WI38 (cell line): Measurements from ENCODE around the gene DCC.

Source experiments
- H3K4me3 ChIP-seq: 2 replicates; pipeline ENCODE4 v1.5.1; 2011; ENCODE audit warnings: low read depth, mild to moderate bottlenecking, control low read depth, low read length
- CTCF ChIP-seq: IDR thresholded peaks from 2 replicates; pipeline ENCODE4 v1.5.1; 2012; ENCODE audit warnings: low read depth, mild to moderate bottlenecking, control low read depth, low read length

Gene DCC

GRCh38 chr18:52694804-52695203 lies 354.8 kb downstream of the DCC start:
- TF ChIP-seq CTCF: no peak
- H3K4me3 ChIP-seq: no peak overlapping the region

- TF ChIP-seq CTCF: no peak
- no peak overlapping the region for H3K4me3 ChIP-seq
Measured at GRCh38 chr18:52700116-52700515, 360.1 kb downstream of the DCC start.

DNA sequence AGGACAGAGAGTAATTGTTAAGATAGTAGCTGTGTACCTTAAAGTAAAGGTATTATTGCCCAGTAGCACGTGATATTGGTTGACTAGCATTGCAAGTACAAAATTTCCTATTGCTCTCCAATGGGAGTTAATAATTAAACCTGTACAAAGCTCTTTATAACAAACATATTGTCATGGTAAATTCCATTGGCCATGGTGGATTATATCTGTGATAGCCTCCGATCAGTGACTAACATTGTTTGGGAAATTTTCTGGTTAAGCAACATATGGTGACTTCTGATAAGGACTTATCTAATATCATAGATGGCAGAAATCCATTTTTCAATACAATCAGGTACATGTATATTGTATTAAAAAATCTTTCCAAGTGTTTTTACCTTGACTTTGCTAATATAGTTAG lies 360.8 kb downstream of the DCC start:
- no peak overlapping the region for H3K4me3 ChIP-seq
- no peak for TF ChIP-seq CTCF

- no peak overlapping the region for H3K4me3 ChIP-seq
- no peak for TF ChIP-seq CTCF
Measured at GRCh38 chr18:52701219-52701935, 361.4 kb downstream of the DCC start.

DNA sequence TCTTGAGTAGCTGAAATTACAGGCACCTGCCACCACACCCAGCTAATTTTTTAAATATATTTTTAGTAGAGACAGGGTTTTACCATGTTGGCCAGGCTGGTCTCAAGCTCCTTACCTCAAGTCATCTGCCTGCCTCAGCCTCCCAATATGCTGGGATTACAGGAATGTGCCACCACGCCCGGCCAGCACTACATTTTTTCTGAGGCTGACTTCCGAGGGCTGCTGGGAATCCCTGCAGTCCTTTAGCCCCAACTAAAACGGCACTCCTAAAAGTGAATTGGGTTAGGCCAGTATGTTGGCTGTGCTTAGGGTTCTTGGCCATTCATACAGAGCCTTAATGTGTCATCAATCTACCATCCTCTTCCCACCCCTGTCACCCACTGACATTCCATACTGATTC lies 375.4 kb downstream of the DCC start:
- no peak for TF ChIP-seq CTCF
- no peak overlapping the region for H3K4me3 ChIP-seq

GRCh38 chr18:52715991-52716390 lies 376.0 kb downstream of the DCC start:
- TF ChIP-seq CTCF: no peak
- H3K4me3 ChIP-seq: no peak overlapping the region

DNA sequence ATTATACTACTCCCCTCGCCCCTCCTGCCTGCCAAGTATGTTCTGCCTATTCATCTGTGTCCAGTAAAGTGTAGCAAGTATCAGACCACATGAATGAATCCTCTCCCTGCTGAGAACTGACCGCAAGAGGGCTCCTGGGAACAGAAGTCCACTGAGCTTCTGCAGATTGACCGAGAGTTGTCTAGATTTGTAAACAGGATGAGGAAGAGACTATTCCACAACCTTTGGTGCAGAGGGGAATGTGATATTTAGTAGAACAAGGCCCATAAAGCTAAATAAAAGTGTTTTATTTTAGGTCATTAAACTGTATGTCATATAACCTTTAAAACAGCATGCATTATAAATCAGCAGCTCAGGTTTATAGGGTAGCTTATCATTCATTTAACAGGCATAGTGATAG lies 377.0 kb downstream of the DCC start:
- no peak for TF ChIP-seq CTCF
- H3K4me3 ChIP-seq: no peak overlapping the region
